Stomach (tissue), 9 donors: ENCODE results near the gene LRP1. TPM values are rescaled to one million over a fixed set of nuclear protein-coding genes. Genes with fewer than 3 reads are reported as not detected.

ENCODE experiments used
- DNase-seq, 2 donors: peaks; one replicate each; pipeline versions ENCODE4 v3.0.0 to v3.0.0-alpha.2; 2013 to 2019
- H3K27ac ChIP-seq, 5 donors: fragments of 200-600 bp in 4 of 5; sonication (generic) in 4 of 5; one replicate each; pipeline ENCODE4 v1.5.1; 2013 to 2019; ENCODE audit warnings: mild to moderate bottlenecking in 1 of 5, moderate library complexity in 1 of 5
- H3K27me3 ChIP-seq, 3 donors: fragments of 200-600 bp; sonication (generic); one replicate each; pipeline ENCODE4 v1.5.1; 2017 to 2019; ENCODE audit warnings: mixed run types in 1 of 3
- H3K36me3 ChIP-seq, 4 donors: fragments of 200-600 bp; sonication (generic); 1 replicate in 3 of 4; 2 replicates in 1 of 4; pipeline ENCODE4 v1.5.1; 2016 to 2019
- H3K4me1 ChIP-seq, 4 donors: fragments of 200-600 bp; sonication (generic); one replicate each; pipeline ENCODE4 v1.5.1; 2016 to 2019
- H3K4me3 ChIP-seq, 4 donors: fragments of 200-600 bp; sonication (generic) in 3 of 4; one replicate each; pipeline ENCODE4 v1.5.1; 2016 to 2019; ENCODE audit warnings: mild to moderate bottlenecking in 1 of 4
- H3K9me3 ChIP-seq, 4 donors: fragments of 200-600 bp; sonication (generic); one replicate each; pipeline ENCODE4 v1.5.1; 2016 to 2019
- EP300 ChIP-seq: sonication (generic); formaldehyde crosslinking; IDR thresholded peaks from one replicate; pipeline ENCODE4 v1.6.1; 2017; ENCODE audit warnings: antibody characterized with exemption
- POLR2A ChIP-seq, 4 donors: fragments of 450-650 bp; IDR thresholded peaks; one replicate each; pipeline ENCODE4 v1.6.1; 2016; ENCODE audit warnings: antibody characterized with exemption in 4 of 4, control low read depth in 2 of 4, mild to moderate bottlenecking in 1 of 4, moderate library complexity in 1 of 4
- POLR2AphosphoS5 ChIP-seq, 3 donors: sonication (generic); formaldehyde crosslinking; IDR thresholded peaks; one replicate each; pipeline ENCODE4 v1.6.1; 2016; ENCODE audit warnings: antibody characterized with exemption in 3 of 3
- WGBS, 5 donors: extraction: QIAGEN DNeasy Blood & Tissue Kit in 3 of 5; methylation state at CpG; one replicate each; pipeline versions ENCODE4 v1.1.5 to v1.1.7; 2013 to 2018; 5-methylcytosine and 5-hydroxymethylcytosine counted together
- intact Hi-C: fragments of 100-400 bp; cut with DNase I; formaldehyde crosslinking; loops from one replicate; pipeline ENCODE4 v1.15.1; 2023; ENCODE audit warnings: low total_unique reads
- polyA plus RNA-seq, 3 donors: library from polyadenylated mRNA; stranded (reverse); fragments of 200-250 nt; gene quantifications; one replicate each; pipeline ENCODE4 v1.2.3, GENCODE V29; 2013
- total RNA-seq, 5 donors: library from RNA; depleted of rRNA; stranded (reverse); fragments of >200 nt; gene quantifications; one replicate each; pipeline versions ENCODE4 v1.1.0 to v1.2.3, GENCODE V29; 2014 to 2016
- TF ChIP-seq, protein P1 (sequence below), 7 experiments: fragments of 450-650 bp in 4 of 7; fragments of 200-600 bp in 3 of 7; sonication (generic) in 3 of 7; IDR thresholded peaks; one replicate each; pipeline ENCODE4 v1.5.1; 2016 to 2019; ENCODE audit warnings: antibody characterized with exemption in 7 of 7, control low read depth in 2 of 7, mild to moderate bottlenecking in 1 of 7
- donor health status: healthy with polysubstance abuse.
- donor health status: Bipolar disorder and iron deficiency.
- donor health status: healthy.

Gene LRP1
- total and polyA plus RNA-seq, 8 donors, result 13.5 to 510 (median 100) TPM

DNA sequence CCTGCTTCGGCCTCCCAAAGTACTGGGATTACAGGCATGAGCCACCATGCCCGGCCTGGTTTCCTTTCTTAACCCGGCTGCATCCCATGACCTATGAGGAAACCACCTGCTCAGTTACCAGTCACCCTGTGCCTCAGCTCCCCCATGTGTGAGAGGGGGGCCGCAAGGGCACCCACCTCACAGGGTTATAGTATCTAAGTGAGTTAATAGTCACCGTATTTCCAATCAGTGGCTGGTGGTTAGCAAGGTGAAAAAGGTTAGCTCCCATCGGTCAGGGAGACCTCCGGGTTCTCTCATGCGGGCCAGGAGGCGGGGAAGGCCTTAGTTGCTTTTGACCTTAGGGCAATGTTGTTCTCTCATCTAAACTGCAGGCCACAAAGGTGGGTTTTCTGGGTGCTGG lies 6.7 kb downstream of the LRP1 start:
- Histone ChIP-seq H3K4me3 (no peak overlapping the region), H3K27ac (peak overlapping the region; percentile 33 to 98 (median 96)), H3K36me3 (peaks cover 3 to 28% (median 18%) of the 10 kb centered on the region in 4 donors), H3K9me3 (no peaks in the 10 kb centered on the region), H3K4me1 (peaks cover 47 to 94% (median 70%) of the 10 kb centered on the region in 4 donors), H3K27me3 (no peaks in the 10 kb centered on the region)
- DNase-seq, result no peak
- 74 to 84% (median 79%) methylated on average over 8 to 9 of the region's 9 CpGs for WGBS, 5 donors
- no peak for TF ChIP-seq POLR2A (IDR thresholded peaks at IDR 0.05)
- no peak for TF ChIP-seq POLR2AphosphoS5 (IDR thresholded peaks at IDR 0.05)
- TF ChIP-seq, protein P1, sequence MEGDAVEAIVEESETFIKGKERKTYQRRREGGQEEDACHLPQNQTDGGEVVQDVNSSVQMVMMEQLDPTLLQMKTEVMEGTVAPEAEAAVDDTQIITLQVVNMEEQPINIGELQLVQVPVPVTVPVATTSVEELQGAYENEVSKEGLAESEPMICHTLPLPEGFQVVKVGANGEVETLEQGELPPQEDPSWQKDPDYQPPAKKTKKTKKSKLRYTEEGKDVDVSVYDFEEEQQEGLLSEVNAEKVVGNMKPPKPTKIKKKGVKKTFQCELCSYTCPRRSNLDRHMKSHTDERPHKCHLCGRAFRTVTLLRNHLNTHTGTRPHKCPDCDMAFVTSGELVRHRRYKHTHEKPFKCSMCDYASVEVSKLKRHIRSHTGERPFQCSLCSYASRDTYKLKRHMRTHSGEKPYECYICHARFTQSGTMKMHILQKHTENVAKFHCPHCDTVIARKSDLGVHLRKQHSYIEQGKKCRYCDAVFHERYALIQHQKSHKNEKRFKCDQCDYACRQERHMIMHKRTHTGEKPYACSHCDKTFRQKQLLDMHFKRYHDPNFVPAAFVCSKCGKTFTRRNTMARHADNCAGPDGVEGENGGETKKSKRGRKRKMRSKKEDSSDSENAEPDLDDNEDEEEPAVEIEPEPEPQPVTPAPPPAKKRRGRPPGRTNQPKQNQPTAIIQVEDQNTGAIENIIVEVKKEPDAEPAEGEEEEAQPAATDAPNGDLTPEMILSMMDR (IDR thresholded peaks at IDR 0.05), result no peak
- no peak for TF ChIP-seq EP300
- intact Hi-C loops, result loop anchor here (5.0 kb wide), 1 partner anchor 42 kb away; no protein-coding TSS in a partner anchor

DNA sequence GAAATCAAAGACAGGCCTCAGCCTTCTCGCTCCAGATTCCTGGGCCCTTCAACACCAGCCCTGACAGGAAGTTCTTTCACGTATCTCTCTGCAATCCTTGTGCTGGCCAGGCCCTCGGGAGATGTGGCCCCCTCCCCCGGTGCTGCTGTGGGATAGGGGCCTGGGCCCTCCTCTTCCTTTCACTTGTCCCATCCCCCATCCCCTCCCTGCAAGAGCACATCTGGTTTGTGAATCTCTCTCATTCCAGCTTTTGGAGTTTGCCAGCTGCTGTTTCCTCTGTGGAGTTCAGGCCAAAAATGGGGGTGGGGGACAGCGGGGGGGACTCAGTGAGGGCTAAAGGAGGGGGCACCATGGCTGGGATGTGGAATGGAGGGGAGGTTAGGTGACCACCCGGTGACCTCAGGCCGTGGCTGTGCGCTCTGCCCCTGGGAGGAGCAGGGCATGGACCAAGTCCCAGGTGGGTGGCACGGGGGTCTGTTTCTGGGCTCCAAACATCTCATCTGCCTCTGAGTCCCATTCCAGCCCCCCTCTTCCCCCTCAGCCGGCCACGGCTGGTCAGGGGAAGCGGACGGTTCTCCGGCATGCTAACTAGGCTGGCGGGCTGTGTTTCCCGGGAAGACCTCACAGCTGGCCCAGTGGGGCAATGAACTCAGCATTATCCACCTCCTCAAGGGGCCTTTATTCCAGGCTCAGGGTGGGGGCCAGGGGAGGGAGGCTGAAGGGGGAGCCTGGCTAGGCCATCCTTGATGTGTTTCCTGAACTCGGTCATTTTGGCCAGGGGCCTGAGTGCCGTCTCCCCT lies 7.4 kb downstream of the LRP1 start:
- intact Hi-C loops, result loop anchor here (5.0 kb wide), 1 partner anchor 42 kb away; no protein-coding TSS in a partner anchor
- peaks cover 3 to 36% (median 25%) of the 10 kb centered on the region in 4 donors for H3K36me3 ChIP-seq
- H3K4me1 ChIP-seq, result peaks cover 47 to 86% (median 66%) of the 10 kb centered on the region in 4 donors
- H3K27ac ChIP-seq, result peak overlapping the region; percentile 33 to 98 (median 96)
- peak overlapping the region in 3 of 4 donors; percentile 9 to 17 (median 13) for H3K4me3 ChIP-seq
- no peaks in the 10 kb centered on the region for H3K9me3 ChIP-seq
- DNase-seq, result peak in 1 of 2 donors; percentile 90
- 34 to 74% (median 61%) methylated on average over 11 to 18 of the region's 18 CpGs for WGBS, 5 donors
- TF ChIP-seq EP300 (no peak), POLR2A (IDR thresholded peaks at IDR 0.05) (no peak), POLR2AphosphoS5 (IDR thresholded peaks at IDR 0.05) (no peak)
- TF ChIP-seq, protein P1 (IDR thresholded peaks at IDR 0.05), result no peak
- H3K27me3 ChIP-seq, result no peaks in the 10 kb centered on the region

DNA sequence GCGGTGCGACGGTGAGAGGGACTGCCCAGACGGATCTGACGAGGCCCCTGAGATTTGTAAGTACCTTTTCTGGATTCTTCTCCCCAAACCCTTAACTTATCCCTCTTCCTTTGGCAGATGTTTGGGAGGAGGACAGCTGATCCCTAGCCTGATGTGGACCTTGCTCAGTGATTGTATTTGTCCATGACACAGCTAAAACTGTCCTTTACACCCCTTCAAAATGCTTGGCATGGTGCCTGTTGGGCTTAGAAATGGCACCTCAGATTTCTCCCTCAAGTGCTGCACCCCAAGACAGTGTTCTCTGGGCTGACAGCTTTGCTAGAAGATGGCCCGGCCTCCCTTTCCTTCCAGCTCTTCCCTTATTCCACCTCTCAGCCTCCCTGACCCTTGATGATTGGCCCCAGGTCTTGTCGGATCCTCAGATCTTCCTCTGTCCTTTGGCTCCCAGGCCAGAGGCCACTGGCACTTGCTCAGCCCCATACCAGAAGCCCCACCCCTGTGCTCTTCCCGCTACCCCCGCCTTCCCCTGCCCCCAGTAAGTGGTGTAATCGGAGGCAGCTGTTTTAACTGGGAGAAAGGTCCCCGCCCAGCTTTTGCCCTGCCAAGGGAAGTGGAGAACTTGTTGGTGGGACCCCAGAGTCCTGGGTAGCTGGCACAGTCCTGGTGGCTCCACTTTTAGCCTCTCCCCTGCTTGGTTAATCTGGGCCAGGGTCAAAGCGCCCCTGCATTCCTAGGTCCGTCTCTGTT lies 10.4 kb downstream of the LRP1 start:
- H3K4me1 ChIP-seq, result peaks cover 29 to 58% (median 47%) of the 10 kb centered on the region in 4 donors
- H3K27ac ChIP-seq, result peak overlapping the region in 4 of 5 donors; percentile 94 to 98 (median 96)
- H3K4me3 ChIP-seq, result no peak overlapping the region
- peak in 1 of 2 donors; percentile 73 for DNase-seq
- 62 to 77% (median 68%) methylated on average over 13 of the region's 13 CpGs for WGBS, 5 donors
- TF ChIP-seq, protein P1 (IDR thresholded peaks at IDR 0.05), result no peak
- TF ChIP-seq EP300 (no peak), POLR2A (IDR thresholded peaks at IDR 0.05) (no peak), POLR2AphosphoS5 (IDR thresholded peaks at IDR 0.05) (no peak)
- peaks cover 10 to 65% (median 55%) of the 10 kb centered on the region in 4 donors for H3K36me3 ChIP-seq
- intact Hi-C loops, result loop anchor here (5.0 kb wide), 1 partner anchor 39 kb away; no protein-coding TSS in a partner anchor
- H3K9me3 ChIP-seq, result no peaks in the 10 kb centered on the region
- no peaks in the 10 kb centered on the region for H3K27me3 ChIP-seq
